A204.1 (cell line): ENCODE measurements around the gene MUC4.
"Not testable (repeated sequence)": the region's sequence is repeated elsewhere in the genome, so short reads cannot be mapped to it uniquely, and the experiment has no call there.

ENCODE experiments used
- FAIRE-seq: peaks from 2 replicates; lab custom pipeline; 2012; peaks lifted over from hg19 to GRCh38; lab: Jason Lieb, UNC

MUC4 gene

GRCh38 chr3:195834675-195835583, 23.2 kb upstream of the MUC4 start:
- FAIRE-seq = no peak

DNA sequence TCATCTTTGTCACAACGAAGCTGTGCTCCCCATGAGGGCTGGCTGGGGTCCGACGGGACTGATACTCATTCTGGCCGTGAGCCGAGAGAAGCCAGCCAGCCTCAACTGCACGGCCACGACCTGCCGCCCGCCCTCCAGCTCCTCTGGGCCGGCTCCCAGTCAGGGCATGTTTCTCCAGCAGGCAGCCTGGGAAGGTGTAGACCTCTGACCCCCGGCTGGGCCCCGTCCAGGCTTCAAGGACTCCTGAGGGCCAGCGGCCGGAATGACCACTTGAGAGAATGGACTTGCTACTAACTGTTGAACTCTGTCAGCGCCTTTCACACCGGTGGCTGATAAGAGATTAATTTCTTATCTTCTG, 18.1 kb upstream of the MUC4 start:
- FAIRE-seq = no peak

- no peak for FAIRE-seq
These were observed 17.0 kb upstream of the MUC4 start for GRCh38 chr3:195828762-195829161.

GRCh38 chr3:195825857-195826804, 14.4 kb upstream of the MUC4 start:
- FAIRE-seq = no peak

- FAIRE-seq = no peak
These were observed 13.5 kb upstream of the MUC4 start for GRCh38 chr3:195825191-195825588.

GRCh38 chr3:195824425-195825190, 12.9 kb upstream of the MUC4 start:
- not testable (repeated sequence) for FAIRE-seq

DNA sequence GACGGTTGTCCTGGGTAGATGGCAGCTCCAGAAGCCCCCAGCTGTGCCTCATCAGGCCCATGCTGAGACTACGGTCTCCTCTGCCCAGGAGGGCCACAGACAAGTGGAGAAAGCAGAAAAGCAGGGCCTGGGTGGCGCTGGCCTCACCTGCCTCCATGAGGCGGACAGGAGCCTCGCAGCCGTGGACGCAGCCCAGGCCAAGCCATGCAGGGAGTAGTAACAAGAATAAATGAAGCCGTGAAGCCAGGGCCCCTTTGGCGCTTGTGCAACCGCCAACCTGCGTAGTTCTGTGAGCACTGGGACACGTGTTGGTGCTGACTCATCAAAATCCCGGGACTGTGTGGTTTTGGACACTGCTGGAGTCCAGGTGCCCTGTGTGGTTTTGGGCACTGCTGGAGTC, 12.3 kb upstream of the MUC4 start:
- no peak for FAIRE-seq

DNA sequence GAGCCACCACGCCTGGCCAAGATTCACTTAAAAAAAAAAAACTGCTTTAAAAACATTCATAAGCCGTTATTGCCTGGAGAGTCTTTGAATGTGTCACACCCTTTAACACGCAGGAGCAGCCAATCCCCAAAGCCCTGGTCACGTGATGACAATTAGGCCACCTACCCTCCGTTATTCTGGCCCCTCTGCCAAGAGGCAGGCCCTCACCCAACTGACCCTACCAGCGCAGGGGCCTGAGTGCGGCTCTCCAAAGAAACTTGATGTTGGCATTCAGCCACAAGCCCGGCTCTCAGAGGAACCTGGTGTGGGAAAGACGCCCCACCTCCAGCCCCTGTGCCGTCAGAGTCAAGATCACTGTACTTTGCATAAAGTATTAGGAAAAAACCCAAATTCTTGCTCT, 11.6 kb upstream of the MUC4 start:
- FAIRE-seq = no peak

DNA sequence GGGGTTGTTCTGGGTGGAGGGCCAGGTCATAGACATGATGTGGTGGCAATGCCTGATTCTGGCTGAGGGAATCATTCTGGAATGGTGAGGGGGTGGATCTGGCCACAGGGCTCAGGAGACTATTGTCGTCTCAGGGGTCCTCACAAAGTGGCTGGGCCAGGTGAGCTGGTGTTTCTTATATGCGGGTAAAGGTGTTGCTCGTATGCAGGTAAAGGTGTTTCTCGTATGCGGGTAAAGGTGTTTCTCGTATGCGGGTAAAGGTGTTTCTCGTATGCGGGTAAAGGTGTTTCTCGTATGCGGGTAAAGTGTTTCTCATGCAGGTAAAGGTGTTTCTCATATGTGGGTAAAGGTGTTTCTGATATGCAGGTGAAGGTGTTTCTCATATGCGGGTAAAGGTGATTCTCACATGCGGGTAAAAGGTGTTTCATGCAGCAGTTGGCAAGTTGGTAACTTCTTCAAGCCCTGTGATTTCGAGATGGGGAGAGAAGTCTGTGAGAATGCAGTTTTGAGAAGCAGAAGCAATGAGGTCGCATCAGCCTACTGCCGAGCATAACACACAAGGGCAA, 10.5 kb upstream of the MUC4 start:
- no peak for FAIRE-seq

DNA sequence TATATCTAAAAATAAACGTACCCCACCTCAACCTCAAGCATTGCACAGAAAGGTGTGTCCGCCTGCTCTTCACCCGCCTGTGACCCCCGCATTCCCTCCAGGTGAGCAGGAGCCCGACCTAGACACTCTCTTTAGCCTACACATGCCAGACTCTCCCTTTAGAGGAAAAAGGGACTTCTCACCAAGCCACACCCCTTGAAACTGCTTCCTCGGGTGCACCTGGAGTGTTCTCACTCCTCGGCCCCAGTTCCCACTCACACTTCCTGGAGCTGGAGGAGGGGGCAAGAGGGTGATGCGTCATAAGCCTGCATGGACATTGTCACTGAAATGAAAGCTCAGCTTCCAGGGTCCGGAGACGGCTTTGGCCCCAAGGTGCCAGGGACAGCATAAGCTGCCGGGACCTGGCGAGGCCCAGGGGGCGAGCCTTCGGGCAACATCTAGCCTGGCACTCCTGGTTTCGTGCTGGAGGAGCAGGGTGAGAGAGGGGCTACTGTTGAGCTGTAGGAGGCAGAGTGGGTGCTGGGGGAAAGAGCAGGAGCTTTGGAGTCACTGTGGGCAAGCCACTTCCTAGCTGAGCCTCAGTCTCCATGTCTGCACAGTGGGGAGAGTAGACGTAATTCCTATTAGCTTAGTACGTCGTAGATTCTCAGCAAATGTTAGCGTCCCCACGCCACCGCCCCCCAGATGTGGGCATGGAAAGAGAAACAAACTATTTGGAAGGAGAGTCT, 9.8 kb upstream of the MUC4 start:
- no peak for FAIRE-seq

DNA sequence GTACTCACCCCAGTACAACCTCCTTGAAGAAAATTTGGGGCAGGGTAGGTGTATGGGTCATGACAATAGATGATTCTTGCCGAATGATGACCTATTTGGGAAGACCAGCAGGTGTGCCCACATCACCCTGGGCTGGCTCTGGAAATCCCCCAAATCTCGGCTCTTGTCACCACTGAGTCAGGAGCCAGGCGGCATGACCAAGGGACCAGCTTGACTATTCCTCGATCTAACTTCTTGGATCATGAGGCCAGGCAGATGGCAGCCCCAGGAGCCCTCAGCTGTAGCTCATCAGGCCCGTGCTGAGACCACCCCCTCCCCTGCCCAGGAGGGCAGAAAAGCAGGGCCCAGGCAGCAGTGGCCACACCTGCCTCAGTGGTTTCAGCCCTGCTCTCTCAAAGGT, 9.2 kb upstream of the MUC4 start:
- FAIRE-seq = no peak

DNA sequence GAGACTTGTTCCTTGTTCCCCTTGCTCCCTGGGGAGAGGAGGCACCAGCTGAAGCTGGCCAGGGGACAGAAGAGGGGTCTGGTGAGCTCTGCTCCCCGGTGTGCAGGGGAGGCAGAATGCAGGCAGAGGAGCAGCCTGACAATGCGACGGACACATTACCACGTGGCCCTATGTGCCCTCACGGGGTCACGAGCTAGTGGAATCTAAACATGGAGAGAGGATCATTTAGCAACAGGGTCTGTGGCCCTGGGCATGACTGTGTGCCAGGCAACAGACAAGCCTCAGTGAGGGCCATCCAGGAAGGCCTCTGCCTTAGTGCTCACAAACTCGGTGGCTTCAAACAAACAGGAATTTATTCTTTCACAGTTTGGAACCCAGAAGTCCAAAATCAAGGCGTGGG, 8.5 kb upstream of the MUC4 start:
- no peak for FAIRE-seq

- no peak for FAIRE-seq
These were observed 6.6 kb upstream of the MUC4 start for GRCh38 chr3:195818301-195818700.

DNA sequence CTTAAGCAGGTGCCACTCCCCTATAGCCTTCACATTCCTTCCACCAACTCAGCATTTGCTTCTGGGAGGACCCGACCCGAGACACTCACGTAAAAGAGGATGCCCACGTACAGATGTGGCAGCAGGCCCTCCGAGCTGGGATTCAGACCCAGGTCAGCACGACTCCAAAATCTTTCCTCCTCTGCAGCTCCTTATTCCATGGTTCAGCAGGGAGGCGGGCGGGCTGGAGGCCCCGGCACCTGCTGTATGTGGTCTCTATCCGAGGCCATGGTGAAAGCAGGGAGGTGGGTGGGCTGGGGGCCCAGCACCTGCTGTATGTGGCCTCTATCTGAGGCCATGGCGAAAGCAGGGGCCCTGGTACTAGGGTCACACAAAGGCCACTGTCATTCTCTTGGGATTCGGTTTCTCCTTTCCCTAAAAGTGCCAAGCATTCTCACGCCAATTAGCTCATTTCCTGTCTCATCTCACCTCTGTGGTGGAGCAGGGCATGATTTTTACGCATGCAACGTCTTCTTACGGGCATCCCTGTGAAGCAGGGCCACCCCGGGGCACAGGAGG, 5.9 kb upstream of the MUC4 start:
- FAIRE-seq = no peak

- not testable (repeated sequence) for FAIRE-seq
These were observed 4.7 kb upstream of the MUC4 start for GRCh38 chr3:195816276-195816913.

GRCh38 chr3:195815169-195815771, 3.5 kb upstream of the MUC4 start:
- FAIRE-seq = no peak

- FAIRE-seq = no peak
These were observed 2.3 kb upstream of the MUC4 start for GRCh38 chr3:195813916-195814640.

- no peak for FAIRE-seq
These were observed 637 bp upstream of the MUC4 start for GRCh38 chr3:195812366-195812765.

DNA sequence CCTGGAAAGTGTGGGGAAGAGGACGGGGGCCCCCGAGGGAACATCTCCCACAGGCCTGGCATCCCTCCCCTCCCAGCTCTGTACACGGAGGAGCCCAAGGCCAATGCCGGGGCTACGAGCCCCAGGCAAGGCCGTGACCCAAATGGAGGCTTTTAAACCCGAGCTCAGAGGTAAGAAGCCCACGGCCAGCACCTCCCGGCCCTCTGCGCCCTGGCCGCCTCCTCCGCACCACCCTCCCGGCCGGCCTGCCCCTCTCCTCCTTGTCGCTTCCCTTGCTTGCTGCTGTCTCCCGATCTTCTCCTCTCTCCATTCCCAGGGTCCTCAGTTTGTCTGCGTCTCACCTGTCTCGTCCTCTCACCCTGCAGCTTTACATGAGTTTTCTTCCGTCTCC, 1.3 kb downstream of the MUC4 start:
- FAIRE-seq = no peak
